ENCODE results near the gene ENDOD1. TPM values are rescaled to one million over a fixed set of nuclear protein-coding genes. Genes with fewer than 3 reads are reported as not detected.

ENDOD1 gene
- total RNA-seq, 1 experiment from 2014 or later: 0.87 TPM

- no CpG with 5 or more reads among the region's 4 CpGs for WGBS (ENCODE audit: extremely low coverage, insufficient read length, low lambda C conversion rate)
- no peak overlapping the region for H3K4me3 Mint-ChIP-seq
- peak overlapping the region in 1 of 3 experiments; percentile 71; a peak in 1 of 7 replicates for H3K27ac Mint-ChIP-seq
- H3K9ac ChIP-seq (ENCODE audit: extremely low read depth, insufficient read length, low read length): no peak overlapping the region
- no peaks in the 10 kb centered on the region for H3K27me3 ChIP-seq (ENCODE audit: insufficient read depth, low read length)
- H3K79me1 ChIP-seq (ENCODE audit: insufficient read depth, low read depth, low read length, poor library complexity, severe bottlenecking): no peaks in the 10 kb centered on the region
- no peak overlapping the region for H3K27ac ChIP-seq (ENCODE audit: insufficient read length, low read depth, low read length)
- H2BK20ac ChIP-seq (ENCODE audit: low read depth, low read length, poor library complexity, severe bottlenecking): no peak overlapping the region
- no peak overlapping the region for H2BK120ac ChIP-seq (ENCODE audit: low read depth, low read length, poor library complexity, severe bottlenecking)
- H4K91ac ChIP-seq (ENCODE audit: insufficient read length, low read depth, low read length): no peak overlapping the region
- H3K9me3 ChIP-seq (ENCODE audit: control insufficient read depth, low read depth, low read length): no peaks in the 10 kb centered on the region
- DNase-seq: no peak
- no peaks in the 10 kb centered on the region for H3K27me3 Mint-ChIP-seq (ENCODE audit: low read depth)
- no peak overlapping the region for H3K14ac ChIP-seq (ENCODE audit: insufficient read depth, low read length)
- no peak overlapping the region for H4K8ac ChIP-seq (replicated peaks; ENCODE audit: insufficient read length, low read depth, low read length)
- H3K4me2 ChIP-seq (ENCODE audit: insufficient read depth, insufficient read length, low read length): no peak overlapping the region
- H2AK5ac ChIP-seq (ENCODE audit: insufficient read length, low read length): no peak overlapping the region
- no peak overlapping the region for H2BK12ac ChIP-seq (ENCODE audit: insufficient read length, low read depth, low read length)
- H2AFZ ChIP-seq (ENCODE audit: low read length): no peak overlapping the region
- H3K18ac ChIP-seq (ENCODE audit: insufficient read length, low read depth, low read length): no peak overlapping the region
- no peak overlapping the region for H2BK5ac ChIP-seq (ENCODE audit: insufficient read length, low read length)
- no peak overlapping the region for H2BK15ac ChIP-seq (ENCODE audit: low read depth, low read length)
- peaks cover 3 to 4% of the 10 kb centered on the region in 2 experiments for H3K9me3 Mint-ChIP-seq
- no peak for TF ChIP-seq CTCF (conservative IDR thresholded peaks at IDR 0.05)
- H3K4me1 ChIP-seq (ENCODE audit: insufficient read depth, low read length): no peaks in the 10 kb centered on the region; the same call in 1 of the 2 replicates
- H3K56ac ChIP-seq (ENCODE audit: insufficient read length, low read depth, low read length): no peak overlapping the region
- H4K20me1 ChIP-seq (ENCODE audit: control insufficient read depth, insufficient read depth, insufficient read length): no peaks in the 10 kb centered on the region
- no peak overlapping the region for H3K4ac ChIP-seq (ENCODE audit: low read depth, low read length)
- peaks cover 0 to 4% (median 3%) of the 10 kb centered on the region in 3 experiments; a peak in 5 of 7 replicates for H3K36me3 Mint-ChIP-seq (ENCODE audit: insufficient read depth in 1 of 3, low read depth in 3 of 3)
- no peaks in the 10 kb centered on the region for H3K23me2 ChIP-seq (ENCODE audit: insufficient read length, low read depth, low read length, poor library complexity, severe bottlenecking)
- no peak overlapping the region for H4K5ac ChIP-seq (ENCODE audit: insufficient read length, low read depth, low read length)
- H3K23ac ChIP-seq (ENCODE audit: insufficient read length, low read depth, low read length): no peak overlapping the region
- peaks cover 17 to 22% of the 10 kb centered on the region in 2 experiments for H3K4me1 Mint-ChIP-seq
- H3K79me2 ChIP-seq (ENCODE audit: insufficient read depth, low read length): no peaks in the 10 kb centered on the region
- H3T11ph ChIP-seq (ENCODE audit: low read length): no peak overlapping the region
These were observed 73.5 kb downstream of the ENDOD1 start for GRCh38 chr11:95163106-95163505.

All from H9 (cell line).